Stimulated activated CD4-positive, alpha-beta T cell treated with anti-CD3 and anti-CD28 coated beads, Interleukin-12 subunit alpha, Interleukin-12 subunit beta, amount 100 ng/mL, for 48 hours (primary cell): ENCODE data around the gene KCNK10.
"Not testable (repeated sequence)": the region's sequence is repeated elsewhere in the genome, so short reads cannot be mapped to it uniquely, and the experiment has no call there.

Source experiments
- DNase-seq, 3 donors: peaks; one replicate each; pipeline ENCODE4 v3.0.0-alpha.2; 2020; ENCODE audit warnings: low read depth in 2 of 3, low spot score in 1 of 3

The KCNK10 gene

DNA sequence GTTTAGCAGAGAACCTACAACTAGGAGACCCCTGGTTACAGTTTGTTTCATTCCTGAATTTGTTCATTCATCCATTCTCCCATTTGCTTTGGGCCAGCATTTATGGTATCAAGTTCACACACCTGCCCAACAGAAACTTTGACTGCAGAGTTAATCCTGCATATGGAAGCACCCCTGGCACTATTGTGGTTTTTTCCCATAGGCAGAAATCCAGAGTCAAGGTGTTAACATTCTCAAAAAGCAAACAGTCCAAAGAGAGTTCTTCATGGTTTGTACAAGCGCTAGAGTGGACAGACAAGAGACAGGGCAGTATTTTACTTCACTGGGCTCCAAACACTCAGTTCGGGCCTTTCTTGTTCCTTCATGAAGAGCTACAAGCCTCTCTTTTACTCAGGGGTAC is 51.9 kb downstream of the KCNK10 start:
- DNase-seq = no peak

DNA sequence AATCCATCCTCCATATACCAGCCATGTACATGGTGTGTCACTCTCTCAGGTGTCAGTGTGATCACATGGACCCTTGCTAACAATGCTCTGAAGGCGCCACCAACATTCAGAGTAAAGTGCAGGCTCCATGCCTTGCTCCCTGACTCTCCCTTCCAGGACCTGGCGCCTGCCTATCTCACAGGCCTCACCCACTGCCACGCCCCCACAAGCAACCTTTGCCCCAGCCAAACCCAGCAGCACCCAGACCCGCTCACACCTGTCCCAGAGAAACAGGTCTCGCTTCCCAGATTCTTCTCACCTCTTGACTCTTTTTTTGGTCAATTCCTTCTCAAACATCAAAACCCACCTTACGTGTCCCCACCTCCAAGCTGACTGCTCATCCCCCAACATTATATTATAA is 52.3 kb downstream of the KCNK10 start:
- DNase-seq = no peak

DNA sequence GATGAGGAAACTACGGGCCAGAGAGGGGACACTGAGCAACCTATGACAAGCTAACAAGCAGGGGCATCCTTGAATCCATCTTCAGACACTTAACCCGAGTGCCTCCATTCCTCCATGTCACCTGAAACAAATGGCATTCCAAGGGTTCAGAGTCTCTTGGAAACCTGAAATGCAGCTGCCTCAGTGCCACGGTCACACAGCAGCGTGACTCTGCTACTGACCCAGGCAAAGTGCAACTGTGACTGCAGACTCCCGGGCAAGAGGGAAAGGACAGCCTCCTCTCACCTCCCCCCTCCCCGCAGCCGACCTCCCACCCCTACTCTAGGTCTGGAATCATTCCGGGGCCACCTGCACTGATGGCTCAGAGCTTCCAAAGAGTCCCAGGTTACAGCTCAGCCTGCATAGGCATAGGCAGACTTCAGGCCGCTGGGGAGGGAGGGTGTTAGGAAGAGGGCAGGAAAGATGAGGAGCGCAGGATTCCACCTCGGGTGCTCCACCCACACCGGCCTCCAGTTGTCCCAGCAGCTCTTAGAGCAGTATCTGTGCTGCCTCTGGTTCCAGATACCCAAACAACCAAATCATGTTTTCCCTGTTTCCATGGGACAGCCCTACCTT is 53.2 kb downstream of the KCNK10 start:
- no peak for DNase-seq

DNA sequence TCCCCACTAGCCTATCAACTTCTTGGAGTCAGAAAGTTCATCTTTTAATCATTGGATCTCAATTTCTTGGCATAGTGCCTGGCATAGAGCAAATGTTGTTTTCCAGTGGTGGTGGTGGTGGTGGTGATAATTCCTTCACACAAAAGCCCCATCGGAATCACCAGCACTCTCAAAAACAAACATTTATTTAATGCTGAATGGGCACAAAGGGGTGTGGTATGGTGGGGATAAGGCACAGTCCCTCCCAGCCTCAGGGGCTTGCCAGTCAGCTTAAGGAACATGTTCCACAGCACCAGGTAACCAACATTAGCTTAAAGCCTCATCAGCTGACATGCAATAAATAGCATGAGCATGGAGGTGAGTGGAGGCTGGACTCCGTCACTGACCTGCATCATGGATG is 56.6 kb downstream of the KCNK10 start:
- no peak for DNase-seq

DNA sequence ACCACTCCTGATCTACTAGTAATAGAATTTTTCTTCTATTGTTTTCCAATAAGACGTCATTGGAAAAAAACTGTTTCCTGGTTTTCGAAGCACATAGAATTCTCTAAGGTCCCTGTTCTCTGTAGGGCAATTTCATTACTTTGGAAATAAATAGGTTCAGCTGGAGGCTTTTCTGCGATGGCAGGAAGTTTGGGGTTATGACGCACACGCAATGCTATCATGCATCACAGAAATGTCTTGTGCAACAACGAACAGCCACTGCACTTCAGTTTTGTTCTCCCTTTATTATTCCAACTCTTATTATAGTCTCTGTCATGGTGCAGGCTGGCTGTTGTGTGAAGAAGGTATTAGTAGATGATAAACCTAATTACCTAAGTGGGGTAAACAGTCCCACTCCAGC is 59.0 kb downstream of the KCNK10 start:
- no peak for DNase-seq

- not testable (repeated sequence) for DNase-seq
Observed at GRCh38 chr14:88261302-88261701, 61.8 kb downstream of the KCNK10 start.

DNA sequence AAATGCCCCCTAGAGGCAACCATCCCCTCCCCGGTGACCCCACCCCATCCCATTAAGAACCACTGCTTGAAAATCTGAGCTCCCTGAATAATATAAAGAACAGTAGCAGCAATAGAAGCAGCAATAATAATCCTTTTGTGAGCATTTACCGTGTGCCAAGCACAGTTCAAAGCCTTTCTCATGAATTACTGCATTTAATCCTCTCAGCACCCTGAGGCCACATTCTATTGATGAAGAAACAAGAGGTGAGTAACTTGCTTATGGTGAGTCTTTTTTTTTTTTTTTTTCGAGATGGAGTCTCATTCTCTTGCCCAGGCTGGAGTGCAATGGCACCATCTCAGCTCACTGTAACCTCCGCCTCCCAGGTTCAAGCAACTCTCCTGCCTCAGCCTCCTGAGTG is 65.0 kb downstream of the KCNK10 start:
- DNase-seq = no peak

- no peak for DNase-seq
Observed at GRCh38 chr14:88256997-88257950, 65.8 kb downstream of the KCNK10 start.

- no peak for DNase-seq
Observed at GRCh38 chr14:88255798-88256197, 67.3 kb downstream of the KCNK10 start.

- DNase-seq = no peak
Observed at GRCh38 chr14:88255196-88255595, 67.9 kb downstream of the KCNK10 start.

DNA sequence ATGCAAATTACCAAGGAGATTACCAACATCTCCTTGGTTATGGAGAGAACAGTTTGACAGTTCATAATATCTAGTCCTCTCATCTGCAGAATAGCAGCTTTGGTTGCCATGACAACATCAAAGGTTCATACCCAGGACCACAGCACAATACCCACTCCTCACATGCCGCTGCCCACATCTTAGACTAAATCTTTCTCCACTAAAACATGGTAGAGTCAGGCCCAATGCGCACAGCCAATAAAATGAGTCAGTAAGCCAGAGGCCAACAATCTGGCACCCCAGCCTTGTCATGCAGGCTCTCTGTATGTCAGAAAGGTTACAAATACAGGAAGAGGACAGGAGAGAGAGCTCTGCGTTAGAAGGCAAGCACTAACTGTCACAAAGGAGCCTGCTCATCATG is 70.6 kb downstream of the KCNK10 start:
- no peak for DNase-seq

GRCh38 chr14:88251650-88252049 is 71.4 kb downstream of the KCNK10 start:
- no peak for DNase-seq

DNA sequence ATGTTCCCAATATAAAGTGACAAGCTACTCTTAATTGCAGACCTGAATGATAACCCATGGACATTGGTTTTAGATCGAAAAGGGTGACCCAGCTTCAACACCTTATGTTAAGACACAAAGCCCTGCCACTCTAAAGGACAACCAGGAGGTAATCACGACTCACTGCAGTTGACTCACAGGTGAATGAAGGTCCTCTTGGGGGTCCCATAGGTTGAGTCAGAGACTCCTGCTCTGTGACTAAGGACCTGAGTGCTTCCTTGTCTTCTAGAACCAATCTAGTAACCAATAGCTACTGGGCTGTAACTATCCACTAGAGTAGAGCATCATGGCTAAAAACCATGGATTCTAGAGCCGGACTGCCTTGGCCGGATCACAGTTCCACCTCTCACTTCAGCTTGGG is 73.8 kb downstream of the KCNK10 start:
- no peak for DNase-seq

DNA sequence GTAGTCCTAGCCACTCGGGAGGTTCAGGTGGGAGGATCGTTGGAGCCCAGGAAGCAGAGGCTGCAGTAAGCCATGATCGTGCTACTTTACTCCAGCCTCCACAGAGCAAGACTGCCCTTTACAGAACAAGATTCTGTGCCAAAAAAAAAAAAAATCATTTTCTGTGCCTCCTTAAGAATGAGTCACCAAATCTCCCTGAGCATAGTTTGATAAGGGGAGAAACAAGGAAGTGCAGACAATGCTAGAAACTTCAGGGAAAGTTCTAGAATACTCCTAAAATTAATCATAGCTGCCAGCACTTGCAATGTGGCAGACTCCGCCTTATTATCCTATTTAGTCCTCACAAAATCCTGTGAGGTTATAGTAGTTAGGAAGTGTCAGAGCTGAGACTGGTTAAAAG is 74.5 kb downstream of the KCNK10 start:
- DNase-seq = no peak

- DNase-seq = no peak
Observed at GRCh38 chr14:88247228-88247627, 75.8 kb downstream of the KCNK10 start.

DNA sequence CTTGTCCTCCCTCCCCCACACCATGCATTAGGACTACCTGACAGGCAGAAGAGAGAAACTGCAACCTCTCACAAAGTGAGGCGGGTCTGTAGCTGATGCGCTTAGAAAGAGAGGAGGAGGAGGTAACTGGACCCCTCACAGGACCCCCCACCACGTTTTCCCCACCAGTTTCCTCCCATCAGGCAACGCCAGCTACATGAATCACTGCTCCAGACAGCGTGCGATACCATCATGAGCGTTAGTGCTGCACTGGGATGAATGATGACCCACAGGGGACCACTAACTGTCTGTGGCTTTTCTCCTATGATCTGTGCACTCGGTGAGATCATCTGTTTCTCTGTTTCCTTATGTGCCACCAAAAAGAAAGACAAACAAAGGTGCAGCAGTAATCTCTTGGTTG is 77.7 kb downstream of the KCNK10 start:
- DNase-seq = no peak

DNA sequence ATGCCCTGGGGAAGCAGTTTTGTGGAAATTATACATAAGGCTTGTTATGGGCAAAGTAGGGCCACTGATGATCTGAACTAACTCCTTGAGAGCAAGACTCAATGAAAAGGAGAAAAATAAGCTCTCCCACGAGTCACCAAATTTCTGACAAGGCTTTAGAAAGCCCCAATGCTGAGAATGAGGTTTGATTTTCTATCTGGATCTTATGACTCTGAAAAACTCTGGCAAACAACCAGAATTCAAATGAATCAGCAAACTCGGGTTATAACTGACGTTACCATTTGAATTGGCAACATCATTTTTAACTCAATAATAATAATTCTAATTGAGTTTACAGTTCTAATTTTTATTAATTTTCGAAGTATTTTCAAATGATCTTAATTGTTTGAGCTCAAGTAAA is 79.1 kb downstream of the KCNK10 start:
- no peak for DNase-seq

GRCh38 chr14:88242446-88242845 is 80.6 kb downstream of the KCNK10 start:
- DNase-seq = no peak

DNA sequence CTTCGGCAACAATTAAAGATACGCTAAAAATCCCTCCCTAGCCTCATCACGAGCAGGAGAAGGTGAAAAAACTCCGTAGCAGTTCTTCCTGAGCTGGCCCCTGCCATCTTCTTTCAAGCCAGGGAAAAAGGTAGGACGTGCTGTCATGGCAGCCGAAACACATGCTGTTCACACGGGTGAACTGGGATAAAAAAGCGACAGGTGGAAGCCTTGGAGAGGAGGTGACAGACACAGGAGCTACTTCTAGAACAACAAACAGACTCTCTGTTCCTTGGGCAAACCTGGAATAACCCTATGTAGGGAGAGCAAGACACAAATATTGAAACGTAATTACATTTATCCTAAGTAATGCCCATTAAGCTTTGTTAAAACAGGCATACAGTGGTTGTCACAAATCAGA is 81.3 kb downstream of the KCNK10 start:
- no peak for DNase-seq

- DNase-seq = no peak
Observed at GRCh38 chr14:88234442-88234841, 88.6 kb downstream of the KCNK10 start.

GRCh38 chr14:88233915-88234314 is 89.2 kb downstream of the KCNK10 start:
- no peak for DNase-seq

- no peak for DNase-seq
Observed at GRCh38 chr14:88232771-88233170, 90.3 kb downstream of the KCNK10 start.

GRCh38 chr14:88231603-88232002 is 91.5 kb downstream of the KCNK10 start:
- DNase-seq = no peak
